ENCODE data around the gene FAM76B. TPM values are rescaled to one million over a fixed set of nuclear protein-coding genes. Genes with fewer than 3 reads are reported as not detected.

The FAM76B gene
- total RNA-seq (2021) (32.6 and 34.2 TPM in 2 replicates), Bru-seq, nascent RNA (percentile 95 among the genes with signal in this experiment), BruChase-seq, experiment 1, labeled RNA remaining after a 2-hour chase (percentile 90 among the genes with signal in this experiment), BruChase-seq, experiment 2, labeled RNA remaining after a 6-hour chase (percentile 73 among the genes with signal in this experiment)
- long read RNA-seq, transcript FAM76B-201 (10 exons, 3,952 nt): major isoform, 26 of 46 reads
- long read RNA-seq, partial matches to known transcripts: 0 of 46 reads
- long read RNA-seq, other reads (novel, unspliced or antisense): 14 of 46 reads

DNA sequence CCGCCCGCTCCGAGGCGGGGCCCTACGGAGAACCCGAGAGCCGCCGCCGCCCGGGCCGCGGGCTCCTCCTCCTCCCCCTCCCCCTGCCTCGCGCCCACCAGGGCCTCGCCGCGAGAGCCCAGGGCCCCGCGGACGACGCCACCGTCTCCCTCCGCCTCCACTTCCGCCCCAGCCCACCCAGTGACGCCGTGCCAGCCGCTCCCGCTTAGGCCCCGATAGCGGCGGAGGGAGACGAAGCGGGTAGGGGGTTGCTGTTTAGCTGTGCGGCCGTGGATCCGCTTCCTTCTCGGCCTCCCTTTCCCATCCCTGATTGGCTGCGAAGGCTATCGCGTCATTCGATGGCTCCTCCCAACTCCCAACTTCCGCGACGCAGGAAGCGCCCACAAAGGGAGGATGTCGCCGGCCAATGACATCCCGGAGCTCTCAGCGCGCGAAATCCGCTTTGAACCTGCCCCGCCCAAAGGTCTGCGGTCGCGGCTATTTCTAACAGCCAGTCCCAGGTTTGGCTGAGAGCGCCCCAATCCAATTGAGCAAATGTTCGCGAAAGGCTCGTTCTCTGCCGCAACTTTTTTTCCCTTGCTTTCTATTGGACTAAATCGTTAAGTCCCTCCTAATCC is at the start of gene FAM76B:
Gene FAM76B (minus strand): TSS at position 277 of the 617 bp plus-strand sequence. CDS start 304 bp downstream, outside the sequence.
- intact Hi-C loops (cut with micrococcal nuclease; ENCODE audit: unreplicated experiment): loop anchor here (2.0 to 10.0 kb wide), 2 partner anchors 375 to 603 kb away; no protein-coding TSS in a partner anchor
- H3K27me3 ChIP-seq (replicated peaks; ENCODE audit: insufficient read depth, low read depth, low read length, poor library complexity): no peaks in the 10 kb centered on the region
- TF ChIP-seq, protein P1, sequence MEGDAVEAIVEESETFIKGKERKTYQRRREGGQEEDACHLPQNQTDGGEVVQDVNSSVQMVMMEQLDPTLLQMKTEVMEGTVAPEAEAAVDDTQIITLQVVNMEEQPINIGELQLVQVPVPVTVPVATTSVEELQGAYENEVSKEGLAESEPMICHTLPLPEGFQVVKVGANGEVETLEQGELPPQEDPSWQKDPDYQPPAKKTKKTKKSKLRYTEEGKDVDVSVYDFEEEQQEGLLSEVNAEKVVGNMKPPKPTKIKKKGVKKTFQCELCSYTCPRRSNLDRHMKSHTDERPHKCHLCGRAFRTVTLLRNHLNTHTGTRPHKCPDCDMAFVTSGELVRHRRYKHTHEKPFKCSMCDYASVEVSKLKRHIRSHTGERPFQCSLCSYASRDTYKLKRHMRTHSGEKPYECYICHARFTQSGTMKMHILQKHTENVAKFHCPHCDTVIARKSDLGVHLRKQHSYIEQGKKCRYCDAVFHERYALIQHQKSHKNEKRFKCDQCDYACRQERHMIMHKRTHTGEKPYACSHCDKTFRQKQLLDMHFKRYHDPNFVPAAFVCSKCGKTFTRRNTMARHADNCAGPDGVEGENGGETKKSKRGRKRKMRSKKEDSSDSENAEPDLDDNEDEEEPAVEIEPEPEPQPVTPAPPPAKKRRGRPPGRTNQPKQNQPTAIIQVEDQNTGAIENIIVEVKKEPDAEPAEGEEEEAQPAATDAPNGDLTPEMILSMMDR (conservative IDR thresholded peaks at IDR 0.05; ENCODE audit: low read depth, low read length): no peak
- no peak for TF ChIP-seq EZH2 (IDR thresholded peaks at IDR 0.05; ENCODE audit: borderline replicate concordance, low read depth, low read length, poor library complexity, severe bottlenecking)
- POLR2A ChIA-PET (ENCODE audit: low non-redundant PET): interaction anchor here (0.5 kb wide), 2 partner anchors 39 to 721 kb away, joined by 3 read pairs; no protein-coding TSS in a partner anchor
- DNase-seq (ENCODE audit: low spot score): peak; percentile 100
- peak within 1 kb of the TSS; percentile 97 for H3K27ac ChIP-seq (ENCODE audit: low read depth, low read length, poor library complexity, severe bottlenecking)
- peak within 1 kb of the TSS; percentile 91 for H3K4me3 ChIP-seq (ENCODE audit: low read depth, low read length, poor library complexity, severe bottlenecking)
- H3K36me3 ChIP-seq (ENCODE audit: insufficient read depth, low read length, poor library complexity, severe bottlenecking): peaks cover 32% of the 10 kb centered on the region
- no TSS peak for BruUV-seq (replicated peaks)
- no peaks in the 10 kb centered on the region for H3K9me3 ChIP-seq (ENCODE audit: low read depth, low read length, poor library complexity, severe bottlenecking)
- H3K4me1 ChIP-seq (ENCODE audit: insufficient read depth, low read length, poor library complexity, severe bottlenecking): peaks cover 39% of the 10 kb centered on the region
- CTCF ChIA-PET: interaction anchor here (0.6 to 0.7 kb wide), 2 partner anchors 555 to 604 kb away, joined by 4 to 5 read pairs; no protein-coding TSS in a partner anchor

DNA sequence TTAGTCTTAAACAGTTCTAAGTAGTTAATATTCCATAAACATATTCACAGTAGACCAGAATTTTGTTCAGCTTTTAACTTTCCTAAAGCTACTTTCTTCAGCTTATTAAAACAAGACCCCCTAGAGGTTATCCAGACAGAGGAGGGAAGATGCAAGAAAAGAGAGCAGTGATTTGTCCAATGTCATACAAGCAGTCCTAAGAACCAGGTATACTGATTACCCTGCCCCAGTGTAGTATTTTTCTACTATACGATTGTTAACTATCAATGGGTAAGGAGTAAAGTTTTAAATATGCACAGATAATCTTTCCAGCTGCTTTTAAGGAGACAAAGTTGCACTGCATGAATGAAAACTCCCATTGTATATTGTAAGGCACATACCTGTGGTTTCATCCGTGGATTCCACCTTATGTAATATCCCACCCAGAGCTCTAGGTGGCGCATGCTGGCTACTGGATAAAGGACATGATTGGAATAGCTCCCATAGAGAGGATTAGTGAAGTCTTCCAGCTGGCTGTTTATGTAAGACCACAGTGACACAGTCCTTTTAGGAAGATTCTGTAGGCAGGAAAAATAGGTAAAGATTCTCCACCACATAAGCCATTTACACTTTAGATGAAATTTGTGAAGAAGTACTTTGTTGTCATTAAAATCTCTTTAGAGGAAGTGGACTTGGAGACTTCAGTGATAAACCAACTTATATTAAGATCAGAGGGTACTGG is 46.3 kb upstream of the FAM76B start:
- TF ChIP-seq, protein P1 (conservative IDR thresholded peaks at IDR 0.05; ENCODE audit: low read depth, low read length): peak; percentile 99
- TF ChIP-seq EZH2 (IDR thresholded peaks at IDR 0.05; ENCODE audit: borderline replicate concordance, low read depth, low read length, poor library complexity, severe bottlenecking): no peak
- CTCF ChIA-PET: interaction anchor here (0.5 to 2.2 kb wide), 9 partner anchors 13 to 838 kb away, joined by 3 to 33 read pairs (median 10); partner anchors contain the start of genes CCDC82, JRKL and MAML2
- H3K4me1 ChIP-seq (ENCODE audit: insufficient read depth, low read length, poor library complexity, severe bottlenecking): peaks cover 16% of the 10 kb centered on the region
- H3K36me3 ChIP-seq (ENCODE audit: insufficient read depth, low read length, poor library complexity, severe bottlenecking): peaks cover 72% of the 10 kb centered on the region
- no TSS peak for BruUV-seq (replicated peaks)
- H3K9me3 ChIP-seq (ENCODE audit: low read depth, low read length, poor library complexity, severe bottlenecking): no peaks in the 10 kb centered on the region
- H3K27me3 ChIP-seq (replicated peaks; ENCODE audit: insufficient read depth, low read depth, low read length, poor library complexity): no peaks in the 10 kb centered on the region
- no peak overlapping the region for H3K4me3 ChIP-seq (ENCODE audit: low read depth, low read length, poor library complexity, severe bottlenecking)
- peak; percentile 93 for DNase-seq (ENCODE audit: low spot score)
- intact Hi-C loops (cut with micrococcal nuclease; ENCODE audit: unreplicated experiment): loop anchor here (1.0 to 5.0 kb wide), 4 partner anchors 406 to 590 kb away; partner anchors contain the start of gene MAML2
- POLR2A ChIA-PET (ENCODE audit: low non-redundant PET): no interaction called here
- H3K27ac ChIP-seq (ENCODE audit: low read depth, low read length, poor library complexity, severe bottlenecking): peak overlapping the region; percentile 39

GRCh38 chr11:95835351-95835750 is 45.8 kb upstream of the FAM76B start:
- no peak for DNase-seq (ENCODE audit: low spot score)
- CTCF ChIA-PET: interaction anchor here (1.0 to 2.2 kb wide), 7 partner anchors 14 to 839 kb away, joined by 3 to 33 read pairs (median 11); partner anchors contain the start of gene MAML2
- H3K36me3 ChIP-seq (ENCODE audit: insufficient read depth, low read length, poor library complexity, severe bottlenecking): peaks cover 72% of the 10 kb centered on the region
- no peak overlapping the region for H3K27ac ChIP-seq (ENCODE audit: low read depth, low read length, poor library complexity, severe bottlenecking)
- TF ChIP-seq, protein P1 (conservative IDR thresholded peaks at IDR 0.05; ENCODE audit: low read depth, low read length): no peak
- no peak for TF ChIP-seq EZH2 (IDR thresholded peaks at IDR 0.05; ENCODE audit: borderline replicate concordance, low read depth, low read length, poor library complexity, severe bottlenecking)
- no TSS peak for BruUV-seq (replicated peaks)
- H3K9me3 ChIP-seq (ENCODE audit: low read depth, low read length, poor library complexity, severe bottlenecking): no peaks in the 10 kb centered on the region
- no peak overlapping the region for H3K4me3 ChIP-seq (ENCODE audit: low read depth, low read length, poor library complexity, severe bottlenecking)
- POLR2A ChIA-PET (ENCODE audit: low non-redundant PET): no interaction called here
- no peaks in the 10 kb centered on the region for H3K27me3 ChIP-seq (replicated peaks; ENCODE audit: insufficient read depth, low read depth, low read length, poor library complexity)
- intact Hi-C loops (cut with micrococcal nuclease; ENCODE audit: unreplicated experiment): loop anchor here (5.0 kb wide), 2 partner anchors 407 to 507 kb away; partner anchors contain the start of gene MAML2
- peaks cover 17% of the 10 kb centered on the region for H3K4me1 ChIP-seq (ENCODE audit: insufficient read depth, low read length, poor library complexity, severe bottlenecking)

Measured in A673 (cell line).